Measurements from ENCODE around the gene DTNBP1.

DTNBP1 gene

DNA sequence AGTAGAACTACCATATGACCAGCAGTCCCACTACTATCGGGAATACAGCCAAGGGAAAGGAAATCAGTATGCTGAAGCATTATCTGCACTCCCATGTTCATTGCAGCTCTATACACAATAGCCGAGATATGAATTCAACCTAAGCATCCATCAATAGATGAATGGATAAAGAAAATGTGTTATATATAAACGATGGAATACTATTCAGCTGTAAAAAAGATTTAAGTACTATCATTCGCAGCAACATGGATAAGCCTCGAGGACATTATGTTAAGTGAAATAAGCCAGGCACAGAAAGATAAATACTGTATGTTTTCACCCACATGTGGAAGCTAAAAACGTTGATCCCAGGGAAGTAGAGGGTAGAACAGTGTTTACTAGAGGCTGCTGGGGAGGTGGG lies 44.1 kb downstream of the DTNBP1 start:
- DNase-seq (ENCODE audit: extremely low read depth, low read depth): no peak
- TF ChIP-seq, protein P1, sequence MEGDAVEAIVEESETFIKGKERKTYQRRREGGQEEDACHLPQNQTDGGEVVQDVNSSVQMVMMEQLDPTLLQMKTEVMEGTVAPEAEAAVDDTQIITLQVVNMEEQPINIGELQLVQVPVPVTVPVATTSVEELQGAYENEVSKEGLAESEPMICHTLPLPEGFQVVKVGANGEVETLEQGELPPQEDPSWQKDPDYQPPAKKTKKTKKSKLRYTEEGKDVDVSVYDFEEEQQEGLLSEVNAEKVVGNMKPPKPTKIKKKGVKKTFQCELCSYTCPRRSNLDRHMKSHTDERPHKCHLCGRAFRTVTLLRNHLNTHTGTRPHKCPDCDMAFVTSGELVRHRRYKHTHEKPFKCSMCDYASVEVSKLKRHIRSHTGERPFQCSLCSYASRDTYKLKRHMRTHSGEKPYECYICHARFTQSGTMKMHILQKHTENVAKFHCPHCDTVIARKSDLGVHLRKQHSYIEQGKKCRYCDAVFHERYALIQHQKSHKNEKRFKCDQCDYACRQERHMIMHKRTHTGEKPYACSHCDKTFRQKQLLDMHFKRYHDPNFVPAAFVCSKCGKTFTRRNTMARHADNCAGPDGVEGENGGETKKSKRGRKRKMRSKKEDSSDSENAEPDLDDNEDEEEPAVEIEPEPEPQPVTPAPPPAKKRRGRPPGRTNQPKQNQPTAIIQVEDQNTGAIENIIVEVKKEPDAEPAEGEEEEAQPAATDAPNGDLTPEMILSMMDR (IDR thresholded peaks at IDR 0.05; ENCODE audit: low read depth, low read length): no peak

DNA sequence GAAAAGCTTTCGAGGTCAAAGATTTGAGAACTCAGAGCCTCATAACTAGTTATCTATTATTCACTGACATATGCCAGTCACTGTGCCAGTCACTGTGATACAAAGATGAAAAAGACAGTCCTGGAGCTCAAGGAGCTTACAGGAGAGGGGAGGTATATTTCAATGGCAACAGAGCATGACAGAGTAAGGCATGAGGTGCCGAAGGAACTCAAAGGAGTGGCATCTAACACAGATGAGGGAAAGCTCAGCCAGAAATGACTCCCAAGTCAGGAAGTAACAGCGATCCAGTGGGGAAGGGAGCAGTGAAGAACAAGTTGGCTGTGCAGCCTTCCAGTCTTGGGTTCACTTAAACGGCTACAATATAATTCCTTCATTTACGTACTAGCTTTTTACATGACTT lies 46.6 kb downstream of the DTNBP1 start:
- no peak for DNase-seq (ENCODE audit: extremely low read depth, low read depth)
- TF ChIP-seq, protein P1 (IDR thresholded peaks at IDR 0.05; ENCODE audit: low read depth, low read length): no peak

DNA sequence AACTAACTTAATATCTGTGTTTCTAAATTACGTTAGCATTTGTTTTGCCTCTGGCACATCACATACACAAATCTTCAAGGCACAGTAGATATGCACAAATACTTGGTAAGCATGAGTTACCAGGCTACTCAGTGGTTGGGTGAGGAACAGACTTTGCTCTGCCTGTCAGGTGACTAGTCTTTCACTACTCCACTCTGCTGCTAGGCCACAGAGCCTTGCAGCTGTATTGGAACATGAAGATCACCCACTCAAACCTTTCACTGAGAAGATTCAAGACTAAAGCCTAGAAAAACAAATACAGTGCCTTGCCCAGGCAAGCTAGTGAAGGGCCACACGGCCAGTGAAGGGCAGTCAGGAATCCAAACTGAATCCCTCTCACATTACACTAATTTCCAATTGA lies 47.0 kb downstream of the DTNBP1 start:
- TF ChIP-seq, protein P1 (IDR thresholded peaks at IDR 0.05; ENCODE audit: low read depth, low read length): no peak
- DNase-seq (ENCODE audit: extremely low read depth, low read depth): no peak

DNA sequence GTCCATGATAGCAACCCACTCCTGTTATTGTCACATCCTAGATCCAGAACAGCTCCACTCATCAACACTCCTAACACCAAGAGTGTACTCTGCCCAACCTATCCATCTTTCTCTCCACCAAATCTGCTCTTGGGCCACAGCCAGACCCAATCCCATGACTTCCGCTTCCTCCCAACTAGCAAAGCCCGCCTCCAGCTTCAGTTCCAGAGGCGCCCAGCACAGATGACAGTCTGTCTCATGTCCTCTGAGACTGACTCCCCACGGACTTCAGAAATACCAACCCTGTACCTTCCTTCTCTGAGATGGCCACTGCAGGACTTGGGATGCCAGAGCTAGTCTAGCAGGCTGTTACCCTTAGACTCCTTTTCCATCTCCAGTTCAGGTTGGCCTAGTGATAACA lies 48.6 kb downstream of the DTNBP1 start:
- TF ChIP-seq, protein P1 (IDR thresholded peaks at IDR 0.05; ENCODE audit: low read depth, low read length): no peak
- no peak for DNase-seq (ENCODE audit: extremely low read depth, low read depth)

DNA sequence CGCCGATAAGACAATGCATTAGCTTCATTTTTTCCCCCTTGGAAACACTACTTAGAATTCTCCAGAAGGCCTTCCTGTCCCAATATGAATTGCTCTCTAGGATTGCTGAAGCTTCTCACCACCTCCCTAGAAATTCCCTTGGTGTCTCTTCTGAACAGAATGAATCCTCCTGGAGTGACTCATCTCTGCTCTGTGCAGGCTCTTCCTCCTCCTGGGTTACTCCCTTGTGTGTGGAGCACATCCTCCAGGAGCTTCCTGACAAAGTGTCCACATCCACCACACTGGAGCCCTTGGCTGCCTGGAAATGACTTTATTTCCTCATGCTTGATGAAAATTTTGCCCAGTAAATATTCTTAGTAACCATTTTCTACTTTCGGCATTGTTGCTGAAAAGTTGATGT lies 54.4 kb downstream of the DTNBP1 start:
- TF ChIP-seq, protein P1 (IDR thresholded peaks at IDR 0.05; ENCODE audit: low read depth, low read length): no peak
- DNase-seq (ENCODE audit: extremely low read depth, low read depth): no peak

DNA sequence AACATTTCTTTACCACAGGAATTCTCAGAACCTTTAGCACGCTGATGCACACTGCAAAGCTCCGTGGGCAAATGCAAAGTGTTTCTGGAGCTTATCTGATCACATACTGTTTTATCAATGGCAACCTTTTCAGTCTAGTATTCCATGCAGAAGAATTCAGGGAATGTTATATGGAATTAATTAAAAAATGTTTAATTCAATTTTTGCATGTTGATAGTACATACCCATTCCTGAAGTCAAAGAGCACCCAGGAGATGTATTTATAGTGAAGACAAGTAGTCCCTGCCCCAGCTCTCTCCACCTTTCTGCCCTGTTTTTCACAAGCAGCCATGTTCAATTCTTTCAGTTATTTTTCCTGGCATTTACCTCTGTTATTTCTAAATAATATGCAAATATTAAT lies 55.2 kb downstream of the DTNBP1 start:
- DNase-seq (ENCODE audit: extremely low read depth, low read depth): no peak
- TF ChIP-seq, protein P1 (IDR thresholded peaks at IDR 0.05; ENCODE audit: low read depth, low read length): no peak

DNA sequence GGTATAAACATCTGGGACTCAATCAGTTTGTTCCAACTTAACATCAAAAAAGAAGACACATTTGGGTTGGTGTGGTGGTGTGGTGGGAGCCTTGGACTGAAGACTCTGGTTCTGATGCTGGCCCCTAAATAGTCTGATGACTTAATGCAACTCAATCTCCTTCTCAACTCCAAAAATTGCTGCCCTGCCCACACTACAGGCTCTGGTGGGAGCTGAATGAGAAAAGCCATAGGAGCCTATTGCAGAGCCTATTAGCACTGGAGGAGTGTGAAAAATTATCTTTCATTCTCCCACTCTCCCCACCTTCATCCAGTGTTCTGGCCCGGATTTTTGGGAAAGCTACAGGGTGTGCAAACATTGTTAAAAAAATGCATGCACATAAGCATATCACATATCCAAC lies 56.5 kb downstream of the DTNBP1 start:
- no peak for DNase-seq (ENCODE audit: extremely low read depth, low read depth)
- TF ChIP-seq, protein P1 (IDR thresholded peaks at IDR 0.05; ENCODE audit: low read depth, low read length): no peak

All from AG09319 (cell line).